Measurements from ENCODE around the gene ISLR. TPM values are rescaled to one million over a fixed set of nuclear protein-coding genes. Genes with fewer than 3 reads are reported as not detected.

Gene ISLR
- total and polyA plus RNA-seq, 2 experiments from 2014 or later, result 27.8 to 36.4 TPM

DNA sequence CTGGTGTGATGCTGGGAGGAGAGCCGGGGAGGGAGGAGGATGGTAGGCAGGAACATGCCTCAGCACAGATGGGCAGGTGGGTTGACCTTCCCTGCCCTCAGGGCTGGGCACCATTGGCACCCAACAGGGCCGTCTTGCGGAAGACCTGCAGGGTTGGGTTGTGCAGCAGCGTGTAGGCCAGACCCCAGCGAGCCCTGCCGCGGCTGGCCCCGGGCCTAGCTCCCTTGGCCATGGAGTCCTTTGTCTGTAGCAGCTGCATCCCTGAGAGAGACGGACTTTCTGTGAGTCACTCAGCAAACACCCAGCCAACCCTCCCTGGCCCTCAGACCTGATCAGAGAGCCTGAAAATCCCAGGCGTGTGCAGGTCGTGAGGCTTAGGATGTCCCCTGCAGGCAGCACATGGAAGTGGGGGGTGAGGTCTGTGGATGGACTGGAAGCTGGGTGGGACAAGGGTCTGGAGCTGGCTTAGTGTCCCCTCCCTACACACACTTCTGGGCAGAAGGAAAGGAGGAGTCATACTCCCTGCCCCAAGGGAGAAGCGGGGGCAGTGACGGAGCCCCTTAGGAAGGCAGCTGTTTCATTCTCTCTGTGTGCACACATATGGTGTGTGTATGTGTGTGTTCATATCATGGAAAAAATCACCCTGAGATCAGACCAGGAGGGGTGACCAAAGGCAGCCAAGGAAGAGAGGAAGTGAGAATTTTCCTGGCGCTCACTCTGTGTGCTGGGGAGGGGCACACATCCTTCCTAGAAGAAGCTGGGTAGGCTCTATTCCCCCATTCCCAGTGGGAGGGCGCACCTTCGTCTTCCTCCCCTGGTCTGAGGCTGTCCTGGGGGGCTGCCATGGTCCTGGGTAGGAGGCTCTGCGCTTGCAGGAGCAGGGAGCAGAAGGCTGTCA, 6.7 kb downstream of the ISLR start:
- no peaks in the 10 kb centered on the region for H3K79me2 ChIP-seq
- H2AFZ ChIP-seq, result no peak overlapping the region
- H4K20me1 ChIP-seq (ENCODE audit: insufficient read depth, poor library complexity, severe bottlenecking), result no peaks in the 10 kb centered on the region
- H3K36me3 ChIP-seq (replicated peaks; ENCODE audit: insufficient read depth, low read depth), result no peaks in the 10 kb centered on the region
- no peaks in the 10 kb centered on the region for H3K27me3 ChIP-seq
- H3K27ac ChIP-seq, result peak overlapping the region; percentile 4
- no peak overlapping the region for H3K4me2 ChIP-seq
- TF ChIP-seq EZH2phosphoT487 (IDR thresholded peaks at IDR 0.05; ENCODE audit: low read depth, severe bottlenecking, unreplicated experiment) (no peak), CTCF (IDR thresholded peaks at IDR 0.05; ENCODE audit: poor library complexity) (no peak), EZH2 (IDR thresholded peaks at IDR 0.05; ENCODE audit: borderline replicate concordance) (no peak)
- no peak overlapping the region for H3K4me3 ChIP-seq
- H3K9me3 ChIP-seq (ENCODE audit: low read depth), result no peaks in the 10 kb centered on the region
- no peak for DNase-seq (ENCODE audit: low spot score)
- 93% methylated on average over 17 of the region's 17 CpGs for WGBS (ENCODE audit: low lambda C conversion rate, missing lambda C conversion rate)
- peaks cover 10% of the 10 kb centered on the region for H3K4me1 ChIP-seq (ENCODE audit: insufficient read depth)
- no peaks in the 10 kb centered on the region for H3K9me2 ChIP-seq (replicated peaks; ENCODE audit: insufficient read depth)

DNA sequence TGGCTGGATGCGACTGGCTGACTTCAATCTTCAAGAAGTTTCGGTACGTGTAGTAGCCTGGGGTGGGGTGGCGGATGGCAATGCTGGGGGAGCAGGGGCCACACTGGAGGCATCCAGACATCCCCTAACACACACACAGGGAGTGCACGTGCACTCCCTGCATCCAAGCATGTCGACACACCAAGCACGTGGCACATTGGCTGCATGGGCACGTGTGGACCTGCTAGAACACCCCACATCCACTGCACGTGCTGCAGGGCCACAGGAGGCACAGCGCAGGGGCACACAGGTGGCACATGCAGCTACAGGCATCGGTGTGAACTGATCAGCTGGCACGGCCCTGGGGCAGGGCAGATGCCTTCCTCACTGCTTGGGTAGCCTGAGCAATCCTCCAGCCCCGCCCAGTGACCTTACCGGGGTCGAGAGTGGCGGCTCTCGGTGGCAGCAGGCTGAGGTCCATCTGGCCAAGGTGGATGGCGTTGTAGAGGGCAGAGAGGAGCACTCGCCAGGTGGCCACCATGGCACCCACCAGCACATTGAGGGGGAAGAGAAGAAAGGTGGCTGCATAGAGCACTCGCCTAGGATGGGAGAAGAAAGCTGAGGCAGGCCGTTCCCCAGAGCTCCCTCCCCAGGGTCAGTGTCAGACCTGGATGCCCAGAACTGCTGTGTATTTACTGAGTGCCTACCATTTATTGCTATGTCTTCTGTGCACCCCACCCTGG, 7.5 kb downstream of the ISLR start:
- Histone ChIP-seq H2AFZ (no peak overlapping the region), H3K9me3 (ENCODE audit: low read depth) (no peaks in the 10 kb centered on the region), H3K36me3 (replicated peaks; ENCODE audit: insufficient read depth, low read depth) (no peaks in the 10 kb centered on the region), H3K27ac (no peak overlapping the region), H3K4me2 (no peak overlapping the region), H3K4me1 (ENCODE audit: insufficient read depth) (peaks cover 8% of the 10 kb centered on the region), H3K79me2 (no peaks in the 10 kb centered on the region), H3K4me3 (no peak overlapping the region), H3K27me3 (no peaks in the 10 kb centered on the region), H3K9me2 (replicated peaks; ENCODE audit: insufficient read depth) (no peaks in the 10 kb centered on the region), H4K20me1 (ENCODE audit: insufficient read depth, poor library complexity, severe bottlenecking) (no peaks in the 10 kb centered on the region)
- TF ChIP-seq EZH2 (IDR thresholded peaks at IDR 0.05; ENCODE audit: borderline replicate concordance), result no peak
- no peak for TF ChIP-seq EZH2phosphoT487 (IDR thresholded peaks at IDR 0.05; ENCODE audit: low read depth, severe bottlenecking, unreplicated experiment)
- no peak for TF ChIP-seq CTCF (IDR thresholded peaks at IDR 0.05; ENCODE audit: poor library complexity)
- DNase-seq (ENCODE audit: low spot score), result no peak
- WGBS (ENCODE audit: low lambda C conversion rate, missing lambda C conversion rate), result 93% methylated on average over 21 of the region's 21 CpGs

- no peaks in the 10 kb centered on the region for H3K27me3 ChIP-seq
- no peaks in the 10 kb centered on the region for H3K36me3 ChIP-seq (replicated peaks; ENCODE audit: insufficient read depth, low read depth)
- DNase-seq (ENCODE audit: low spot score), result no peak
- no peaks in the 10 kb centered on the region for H4K20me1 ChIP-seq (ENCODE audit: insufficient read depth, poor library complexity, severe bottlenecking)
- H3K79me2 ChIP-seq, result no peaks in the 10 kb centered on the region
- no peak for TF ChIP-seq EZH2 (IDR thresholded peaks at IDR 0.05; ENCODE audit: borderline replicate concordance)
- no peak for TF ChIP-seq EZH2phosphoT487 (IDR thresholded peaks at IDR 0.05; ENCODE audit: low read depth, severe bottlenecking, unreplicated experiment)
- no peak for TF ChIP-seq CTCF (IDR thresholded peaks at IDR 0.05; ENCODE audit: poor library complexity)
- H3K9me3 ChIP-seq (ENCODE audit: low read depth), result no peaks in the 10 kb centered on the region
- H3K9me2 ChIP-seq (replicated peaks; ENCODE audit: insufficient read depth), result no peaks in the 10 kb centered on the region
- H2AFZ ChIP-seq, result no peak overlapping the region
- 96% methylated on average over 8 of the region's 8 CpGs for WGBS (ENCODE audit: low lambda C conversion rate, missing lambda C conversion rate)
- H3K4me1 ChIP-seq (ENCODE audit: insufficient read depth), result peaks cover 5% of the 10 kb centered on the region
- H3K4me3 ChIP-seq, result no peak overlapping the region
- no peak overlapping the region for H3K27ac ChIP-seq
- H3K4me2 ChIP-seq, result no peak overlapping the region
Observed at GRCh38 chr15:74182131-74182530, 8.6 kb downstream of the ISLR start.
